ENCODE measurements around the gene FYB1. TPM values are rescaled to one million over a fixed set of nuclear protein-coding genes. Genes with fewer than 3 reads are reported as not detected.

The FYB1 gene
- total and polyA plus RNA-seq, 2 experiments from 2014 or later = not detected

GRCh38 chr5:39194466-39195136 is 24.8 kb downstream of the FYB1 start:
- Histone ChIP-seq H4K20me1 (replicated peaks; ENCODE audit: insufficient read depth) (no peaks in the 10 kb centered on the region), H3K4me3 (no peak overlapping the region), H3K36me3 (ENCODE audit: insufficient read depth) (no peaks in the 10 kb centered on the region), H3F3A (replicated peaks; ENCODE audit: low read depth) (no peaks in the 10 kb centered on the region), H3K79me2 (replicated peaks; ENCODE audit: insufficient read depth) (no peaks in the 10 kb centered on the region), H3K4me1 (ENCODE audit: insufficient read depth) (no peaks in the 10 kb centered on the region), H3K9me2 (ENCODE audit: insufficient read depth) (no peaks in the 10 kb centered on the region), H3K27me3 (ENCODE audit: insufficient read depth) (no peaks in the 10 kb centered on the region), H3K27ac (ENCODE audit: low read depth) (no peak overlapping the region), H2AFZ (peak overlapping the region; percentile 72; the same call in 1 of the 2 replicates), H3K4me2 (no peak overlapping the region)
- no peak for ATAC-seq
- Mint-ChIP-seq H3K36me3 (ENCODE audit: low read depth) (no peaks in the 10 kb centered on the region), H3K27me3 (ENCODE audit: insufficient read depth, low read depth, poor library complexity) (peaks cover 2% of the 10 kb centered on the region), H3K9me3 (no peaks in the 10 kb centered on the region), H3K27ac (no peak overlapping the region), H3K4me3 (no peak overlapping the region), H3K4me1 (no peaks in the 10 kb centered on the region)
- TF ChIP-seq ZNF462 (CRISPR knock-in tag; IDR thresholded peaks at IDR 0.05) = no peak
- TF ChIP-seq EZH2phosphoT487 (IDR thresholded peaks at IDR 0.05; ENCODE audit: unreplicated experiment) = no peak
- TF ChIP-seq ZNF331 (CRISPR knock-in tag; IDR thresholded peaks at IDR 0.05; ENCODE audit: low read depth) = no peak
- TF ChIP-seq, protein P1, sequence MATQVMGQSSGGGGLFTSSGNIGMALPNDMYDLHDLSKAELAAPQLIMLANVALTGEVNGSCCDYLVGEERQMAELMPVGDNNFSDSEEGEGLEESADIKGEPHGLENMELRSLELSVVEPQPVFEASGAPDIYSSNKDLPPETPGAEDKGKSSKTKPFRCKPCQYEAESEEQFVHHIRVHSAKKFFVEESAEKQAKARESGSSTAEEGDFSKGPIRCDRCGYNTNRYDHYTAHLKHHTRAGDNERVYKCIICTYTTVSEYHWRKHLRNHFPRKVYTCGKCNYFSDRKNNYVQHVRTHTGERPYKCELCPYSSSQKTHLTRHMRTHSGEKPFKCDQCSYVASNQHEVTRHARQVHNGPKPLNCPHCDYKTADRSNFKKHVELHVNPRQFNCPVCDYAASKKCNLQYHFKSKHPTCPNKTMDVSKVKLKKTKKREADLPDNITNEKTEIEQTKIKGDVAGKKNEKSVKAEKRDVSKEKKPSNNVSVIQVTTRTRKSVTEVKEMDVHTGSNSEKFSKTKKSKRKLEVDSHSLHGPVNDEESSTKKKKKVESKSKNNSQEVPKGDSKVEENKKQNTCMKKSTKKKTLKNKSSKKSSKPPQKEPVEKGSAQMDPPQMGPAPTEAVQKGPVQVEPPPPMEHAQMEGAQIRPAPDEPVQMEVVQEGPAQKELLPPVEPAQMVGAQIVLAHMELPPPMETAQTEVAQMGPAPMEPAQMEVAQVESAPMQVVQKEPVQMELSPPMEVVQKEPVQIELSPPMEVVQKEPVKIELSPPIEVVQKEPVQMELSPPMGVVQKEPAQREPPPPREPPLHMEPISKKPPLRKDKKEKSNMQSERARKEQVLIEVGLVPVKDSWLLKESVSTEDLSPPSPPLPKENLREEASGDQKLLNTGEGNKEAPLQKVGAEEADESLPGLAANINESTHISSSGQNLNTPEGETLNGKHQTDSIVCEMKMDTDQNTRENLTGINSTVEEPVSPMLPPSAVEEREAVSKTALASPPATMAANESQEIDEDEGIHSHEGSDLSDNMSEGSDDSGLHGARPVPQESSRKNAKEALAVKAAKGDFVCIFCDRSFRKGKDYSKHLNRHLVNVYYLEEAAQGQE (IDR thresholded peaks at IDR 0.05; ENCODE audit: unreplicated experiment) = no peak
- TF ChIP-seq NANOG (IDR thresholded peaks at IDR 0.05; ENCODE audit: borderline replicate concordance) = no peak
- TF ChIP-seq STAT1 (IDR thresholded peaks at IDR 0.05; ENCODE audit: unreplicated experiment) = no peak
- TF ChIP-seq CTCF (conservative IDR thresholded peaks at IDR 0.05; ENCODE audit: low read depth in 2 of 2) = no peak
- TF ChIP-seq, protein P2, sequence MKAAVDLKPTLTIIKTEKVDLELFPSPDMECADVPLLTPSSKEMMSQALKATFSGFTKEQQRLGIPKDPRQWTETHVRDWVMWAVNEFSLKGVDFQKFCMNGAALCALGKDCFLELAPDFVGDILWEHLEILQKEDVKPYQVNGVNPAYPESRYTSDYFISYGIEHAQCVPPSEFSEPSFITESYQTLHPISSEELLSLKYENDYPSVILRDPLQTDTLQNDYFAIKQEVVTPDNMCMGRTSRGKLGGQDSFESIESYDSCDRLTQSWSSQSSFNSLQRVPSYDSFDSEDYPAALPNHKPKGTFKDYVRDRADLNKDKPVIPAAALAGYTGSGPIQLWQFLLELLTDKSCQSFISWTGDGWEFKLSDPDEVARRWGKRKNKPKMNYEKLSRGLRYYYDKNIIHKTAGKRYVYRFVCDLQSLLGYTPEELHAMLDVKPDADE (IDR thresholded peaks at IDR 0.05) = no peak
- no peak for TF ChIP-seq POLR2AphosphoS5 (IDR thresholded peaks at IDR 0.05; ENCODE audit: low read depth)
- TF ChIP-seq JUNB (IDR thresholded peaks at IDR 0.05; ENCODE audit: unreplicated experiment) = no peak
- TF ChIP-seq EZH2 (IDR thresholded peaks at IDR 0.05; ENCODE audit: low read depth, unreplicated experiment) = no peak
- no peak for TF ChIP-seq ZNF114 (CRISPR knock-in tag; IDR thresholded peaks at IDR 0.05)
- TF ChIP-seq CREB1 (CRISPR knock-in tag; IDR thresholded peaks at IDR 0.05; ENCODE audit: low read depth) = no peak
- no peak for DNase-seq (ENCODE audit: low spot score)

Data from GM23338 (cell line).